ENCODE measurements around the gene CATSPERD. TPM values are rescaled to one million over a fixed set of nuclear protein-coding genes. Genes with fewer than 3 reads are reported as not detected.

CATSPERD gene
- total RNA-seq, 1 experiment from 2014 or later = not detected

DNA sequence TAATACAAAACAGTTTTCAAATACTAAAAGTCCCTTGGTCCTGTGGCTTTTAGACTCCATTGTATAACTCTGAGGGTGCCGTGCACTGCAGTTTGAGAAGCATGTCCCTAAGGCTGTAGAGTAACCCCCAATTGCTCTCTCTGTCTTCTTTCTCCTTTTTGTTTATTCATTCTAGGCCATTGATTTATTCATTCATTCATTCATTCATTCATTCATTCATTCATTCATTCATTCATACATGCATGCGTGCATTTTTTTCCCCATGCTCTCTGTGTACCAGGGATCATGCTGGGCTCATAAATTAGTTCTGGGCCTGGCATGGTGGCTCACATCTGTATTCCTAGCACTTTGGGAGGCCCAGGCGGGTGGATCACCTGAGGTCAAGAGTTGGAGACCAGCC is 44.8 kb downstream of the CATSPERD start:
- no peak for TF ChIP-seq CTCF (IDR thresholded peaks at IDR 0.05; ENCODE audit: unreplicated experiment)
- DNase-seq = no peak
- CTCF ChIA-PET = no interaction called here
- no peak overlapping the region for H3K4me3 Mint-ChIP-seq (ENCODE audit: low read depth, unreplicated experiment)
- peaks cover 5% of the 10 kb centered on the region for H3K9me3 Mint-ChIP-seq (ENCODE audit: low read depth, unreplicated experiment)
- intact Hi-C loops (cut with micrococcal nuclease; ENCODE audit: unreplicated experiment) = no loop called here
- H3K36me3 Mint-ChIP-seq (ENCODE audit: insufficient read depth, unreplicated experiment) = peaks cover 5% of the 10 kb centered on the region
- H3K27me3 Mint-ChIP-seq (ENCODE audit: unreplicated experiment) = peaks cover 7% of the 10 kb centered on the region
- H3K4me1 Mint-ChIP-seq (ENCODE audit: low read depth, unreplicated experiment) = no peaks in the 10 kb centered on the region
- H3K27ac Mint-ChIP-seq (ENCODE audit: unreplicated experiment) = no peak overlapping the region
- BruUV-seq (replicated peaks) = no TSS peak

DNA sequence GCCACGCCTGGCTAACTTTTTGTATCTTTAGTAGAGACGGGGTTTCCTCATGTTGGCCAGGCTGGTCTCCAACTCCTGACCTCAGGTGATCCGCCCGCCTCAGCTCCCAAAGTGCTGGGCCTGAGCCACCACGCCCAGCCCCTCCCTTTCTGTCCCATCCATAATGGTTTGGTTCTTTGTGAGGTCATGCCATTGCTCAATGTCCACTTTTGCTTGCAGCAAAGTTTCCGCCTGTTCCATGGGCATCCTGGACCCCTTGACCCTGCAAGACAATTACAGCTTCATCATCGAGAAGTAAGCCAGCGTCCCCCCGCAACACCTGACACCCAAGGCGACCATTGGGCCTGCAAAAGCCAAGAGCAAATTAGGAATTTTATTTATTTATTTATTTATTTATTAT is 47.5 kb downstream of the CATSPERD start:
- no peaks in the 10 kb centered on the region for H3K4me1 Mint-ChIP-seq (ENCODE audit: low read depth, unreplicated experiment)
- no peak overlapping the region for H3K27ac Mint-ChIP-seq (ENCODE audit: unreplicated experiment)
- TF ChIP-seq CTCF (IDR thresholded peaks at IDR 0.05; ENCODE audit: unreplicated experiment) = no peak
- peaks cover 5% of the 10 kb centered on the region for H3K36me3 Mint-ChIP-seq (ENCODE audit: insufficient read depth, unreplicated experiment)
- CTCF ChIA-PET = no interaction called here
- no peak for DNase-seq
- no TSS peak for BruUV-seq (replicated peaks)
- H3K4me3 Mint-ChIP-seq (ENCODE audit: low read depth, unreplicated experiment) = no peak overlapping the region
- H3K9me3 Mint-ChIP-seq (ENCODE audit: low read depth, unreplicated experiment) = no peaks in the 10 kb centered on the region
- no peaks in the 10 kb centered on the region for H3K27me3 Mint-ChIP-seq (ENCODE audit: unreplicated experiment)
- intact Hi-C loops (cut with micrococcal nuclease; ENCODE audit: unreplicated experiment) = no loop called here

GRCh38 chr19:5772416-5772815 is 52.0 kb downstream of the CATSPERD start:
- H3K4me1 Mint-ChIP-seq (ENCODE audit: low read depth, unreplicated experiment) = no peaks in the 10 kb centered on the region
- no peak for DNase-seq
- H3K4me3 Mint-ChIP-seq (ENCODE audit: low read depth, unreplicated experiment) = no peak overlapping the region
- no peak for TF ChIP-seq CTCF (IDR thresholded peaks at IDR 0.05; ENCODE audit: unreplicated experiment)
- CTCF ChIA-PET = no interaction called here
- no peaks in the 10 kb centered on the region for H3K9me3 Mint-ChIP-seq (ENCODE audit: low read depth, unreplicated experiment)
- H3K36me3 Mint-ChIP-seq (ENCODE audit: insufficient read depth, unreplicated experiment) = peaks cover 5% of the 10 kb centered on the region
- no TSS peak for BruUV-seq (replicated peaks)
- H3K27me3 Mint-ChIP-seq (ENCODE audit: unreplicated experiment) = no peaks in the 10 kb centered on the region
- no peak overlapping the region for H3K27ac Mint-ChIP-seq (ENCODE audit: unreplicated experiment)
- intact Hi-C loops (cut with micrococcal nuclease; ENCODE audit: unreplicated experiment) = no loop called here

GRCh38 chr19:5773276-5773675 is 52.8 kb downstream of the CATSPERD start:
- Mint-ChIP-seq H3K4me1 (ENCODE audit: low read depth, unreplicated experiment) (no peaks in the 10 kb centered on the region), H3K27me3 (ENCODE audit: unreplicated experiment) (no peaks in the 10 kb centered on the region), H3K4me3 (ENCODE audit: low read depth, unreplicated experiment) (no peak overlapping the region), H3K36me3 (ENCODE audit: insufficient read depth, unreplicated experiment) (no peaks in the 10 kb centered on the region), H3K27ac (ENCODE audit: unreplicated experiment) (no peak overlapping the region), H3K9me3 (ENCODE audit: low read depth, unreplicated experiment) (no peaks in the 10 kb centered on the region)
- BruUV-seq (replicated peaks) = no TSS peak
- CTCF ChIA-PET = no interaction called here
- intact Hi-C loops (cut with micrococcal nuclease; ENCODE audit: unreplicated experiment) = no loop called here
- no peak for DNase-seq
- TF ChIP-seq CTCF (IDR thresholded peaks at IDR 0.05; ENCODE audit: unreplicated experiment) = no peak

Data from Calu3 (cell line).